Neural progenitor cell (in vitro differentiated cells): ENCODE measurements around the gene MFRP.

Experiments used
- CTCF ChIP-seq: fragments of 200-600 bp; sonication (generic); IDR thresholded peaks from 2 replicates; pipeline ENCODE4 v1.5.1; 2017; ENCODE audit warnings: antibody characterized with exemption, mild to moderate bottlenecking
- EZH2 ChIP-seq: fragments of 200-600 bp; sonication (generic); IDR thresholded peaks from 2 replicates; pipeline ENCODE4 v1.6.1; 2017; ENCODE audit warnings: antibody characterized with exemption, mild to moderate bottlenecking, moderate library complexity
- EZH2phosphoT487 ChIP-seq: fragments of 200-600 bp; sonication (generic); IDR thresholded peaks from 2 replicates; pipeline ENCODE4 v1.6.1; 2017; ENCODE audit warnings: antibody characterized with exemption

- TF ChIP-seq CTCF (no peak), EZH2phosphoT487 (no peak), EZH2 (no peak)
These were observed 4.0 kb downstream of the MFRP start for GRCh38 chr11:119342362-119343130.
